NCI-H226 (cell line): ENCODE data around the gene CYS1.
"Not testable (repeated sequence)": the region's sequence is repeated elsewhere in the genome, so short reads cannot be mapped to it uniquely, and the experiment has no call there.

Experiments
- DNase-seq: peaks from one replicate; pipeline ENCODE4 v3.0.0-alpha.2; 2015

The CYS1 gene

GRCh38 chr2:10091889-10092244 lies 11.7 kb upstream of the CYS1 start:
- DNase-seq = not testable (repeated sequence)

DNA sequence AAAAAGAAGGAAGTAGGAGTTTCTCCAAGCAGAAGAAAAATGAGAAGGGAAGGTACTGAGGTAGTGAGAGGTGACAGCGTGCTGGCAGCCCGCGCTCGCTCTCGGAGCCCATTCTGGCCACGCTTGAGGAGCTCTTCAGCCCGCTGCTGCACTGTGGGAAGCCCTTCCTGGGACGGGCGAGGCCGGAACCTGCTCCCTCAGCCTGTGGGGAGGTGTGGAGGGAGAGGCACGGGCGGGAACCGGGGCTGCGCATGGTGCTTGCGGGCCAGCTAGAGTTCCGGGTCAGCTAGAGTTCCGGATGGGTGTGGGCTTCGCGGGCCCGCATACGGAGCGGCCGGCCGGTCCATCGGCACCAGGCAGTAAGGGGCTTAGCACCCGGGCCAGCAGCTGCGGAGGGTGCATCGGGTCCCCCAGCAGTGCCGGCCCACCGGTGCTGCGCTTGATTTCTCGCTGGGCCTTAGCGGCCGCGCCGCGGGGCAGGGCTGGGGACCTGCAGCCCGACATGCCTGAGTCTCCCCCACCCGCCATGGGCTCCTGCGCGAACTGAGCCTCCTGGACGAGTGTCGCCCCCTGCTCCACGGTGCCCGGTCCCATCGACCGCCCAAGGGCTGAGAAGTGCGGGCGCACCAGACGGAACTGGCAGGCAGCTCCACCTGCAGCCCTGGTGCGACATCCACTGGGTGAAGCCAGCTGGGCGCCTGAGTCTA lies 11.1 kb upstream of the CYS1 start:
- no peak for DNase-seq

DNA sequence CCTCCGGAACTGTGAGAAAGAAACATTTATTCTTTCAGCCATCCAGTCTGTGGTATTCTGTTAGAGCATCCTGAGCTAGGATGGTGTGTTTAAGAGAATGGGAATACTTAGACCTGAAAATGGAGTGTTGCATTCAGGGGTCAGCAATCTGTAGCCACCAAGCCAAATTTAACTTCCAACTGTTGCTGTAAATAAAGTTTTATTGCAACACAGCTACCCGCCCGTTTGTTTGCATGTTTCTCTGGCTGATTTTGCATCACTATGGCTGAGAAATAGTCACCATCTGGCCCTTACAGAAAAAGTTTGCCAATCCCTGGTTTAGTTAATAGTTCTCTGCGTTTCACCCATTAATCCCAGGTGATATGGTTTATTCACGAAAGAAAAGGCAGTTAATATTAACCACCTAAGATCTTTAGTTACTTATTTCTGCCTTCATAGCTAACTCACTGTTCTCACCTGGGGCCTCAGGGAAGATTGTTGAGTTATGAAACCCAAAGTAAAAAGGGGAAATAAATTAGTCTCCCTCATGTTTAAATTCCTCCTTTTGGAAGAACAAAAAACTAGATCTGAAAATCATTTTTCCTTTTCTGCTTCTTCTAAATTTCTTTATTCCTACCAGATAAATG lies 9.5 kb upstream of the CYS1 start:
- no peak for DNase-seq

DNA sequence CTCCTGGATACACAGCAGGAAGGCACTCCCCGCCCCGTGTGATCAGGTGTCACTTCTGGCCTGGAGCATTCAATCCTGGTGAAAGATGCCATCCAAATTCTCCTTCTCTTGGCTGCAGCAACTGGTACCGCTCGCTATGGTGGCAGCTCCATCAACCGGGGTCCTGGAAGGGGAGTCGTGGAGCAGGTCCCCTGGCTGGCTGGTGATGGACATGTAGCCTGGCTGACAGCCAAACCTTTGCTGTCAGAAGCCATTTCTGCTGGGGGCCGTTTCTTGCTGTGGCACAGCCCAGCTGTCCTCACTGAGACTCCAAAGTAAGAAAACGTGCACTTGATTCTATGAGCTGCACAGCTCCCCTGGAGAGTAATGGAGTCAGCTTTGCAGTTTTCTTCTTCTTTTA lies 7.1 kb upstream of the CYS1 start:
- no peak for DNase-seq

DNA sequence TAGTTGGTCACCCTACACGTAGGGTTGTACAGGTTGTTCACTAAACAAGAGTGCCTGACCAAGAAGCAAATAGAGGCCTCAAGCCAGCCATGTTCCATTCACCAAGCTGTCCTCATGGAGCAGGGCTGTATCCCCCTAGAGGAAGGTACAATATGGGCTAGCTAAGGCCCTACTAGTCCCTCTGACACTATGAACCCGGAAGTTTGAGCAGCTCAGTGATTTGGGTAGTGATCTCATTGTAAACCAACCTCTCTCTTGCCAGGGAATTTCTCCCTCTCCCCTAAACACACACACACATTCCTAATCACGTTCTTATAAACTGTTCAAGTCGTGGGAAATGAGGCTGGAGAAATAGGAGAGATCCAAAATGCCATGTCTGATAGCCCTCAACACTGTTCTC lies 6.7 kb upstream of the CYS1 start:
- DNase-seq = no peak

DNA sequence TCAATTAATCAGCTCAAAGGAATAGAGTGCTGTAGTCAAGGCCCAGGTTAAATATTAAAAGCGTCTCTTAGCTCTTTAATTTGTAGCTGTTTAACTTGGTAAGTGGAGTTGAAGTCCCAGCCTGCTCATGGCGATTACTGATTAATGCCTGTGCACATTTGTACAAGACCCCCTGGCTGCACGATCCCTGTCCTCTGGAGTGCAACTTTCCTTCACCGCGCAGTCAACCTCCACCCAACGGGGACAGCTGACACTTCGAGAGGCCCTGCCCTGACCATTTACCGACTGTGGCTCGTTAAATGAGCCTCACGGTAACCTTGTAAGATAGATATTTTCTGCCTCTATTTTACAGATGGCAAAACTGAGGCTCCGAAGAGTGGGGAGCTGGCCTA lies 5.5 kb upstream of the CYS1 start:
- DNase-seq = no peak

GRCh38 chr2:10085043-10085667 lies 4.9 kb upstream of the CYS1 start:
- no peak for DNase-seq

DNA sequence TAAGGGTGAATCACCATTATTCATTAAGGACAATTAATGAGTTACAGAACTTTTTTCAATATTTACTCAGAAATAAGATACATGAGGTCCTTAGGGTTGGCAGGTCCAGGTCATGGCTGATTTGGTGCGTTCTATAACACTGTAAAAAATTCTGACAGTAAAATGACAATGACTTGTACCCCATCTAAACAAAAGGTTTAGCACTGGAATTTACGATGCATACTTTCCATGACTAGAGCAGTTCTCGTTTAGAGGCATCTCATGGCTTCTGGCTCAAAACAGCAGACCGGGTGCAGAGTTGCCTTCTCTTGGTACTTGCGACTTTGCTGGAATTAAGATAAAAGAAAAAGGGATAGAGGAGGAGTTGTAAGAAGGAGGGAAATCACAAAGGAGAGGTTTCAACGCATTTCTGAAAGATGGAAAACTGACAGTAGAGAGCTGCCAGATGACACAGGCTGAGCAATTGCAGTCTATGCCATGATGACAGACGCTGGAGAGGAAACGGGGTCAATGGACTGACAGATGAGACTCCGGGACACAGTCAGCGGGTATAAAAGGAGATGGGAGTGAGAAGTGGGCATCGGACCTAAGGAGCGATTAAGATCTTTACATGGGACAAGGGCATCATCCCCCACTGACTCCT lies 4.1 kb upstream of the CYS1 start:
- DNase-seq = no peak

- no peak for DNase-seq
Observed at GRCh38 chr2:10083692-10084211, 3.5 kb upstream of the CYS1 start.

DNA sequence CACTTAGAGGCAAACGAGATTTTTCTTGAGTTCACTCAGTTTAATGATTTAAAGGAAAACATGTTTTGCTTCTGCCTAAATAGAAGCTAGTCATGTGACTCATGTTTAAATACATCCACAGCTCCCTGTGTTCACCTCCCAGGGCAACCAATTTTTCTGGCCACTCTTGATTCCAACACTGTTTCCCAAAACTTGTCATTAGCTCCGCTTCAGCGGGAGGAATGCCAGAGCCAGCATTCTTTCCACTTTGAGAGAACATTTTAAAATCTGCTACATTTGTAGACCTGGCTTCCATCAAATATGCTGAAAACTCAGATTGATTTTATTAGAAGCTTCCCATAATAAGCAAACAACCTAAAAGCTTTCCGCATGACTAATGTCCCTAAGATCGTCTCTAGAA lies 2.8 kb upstream of the CYS1 start:
- DNase-seq = no peak

DNA sequence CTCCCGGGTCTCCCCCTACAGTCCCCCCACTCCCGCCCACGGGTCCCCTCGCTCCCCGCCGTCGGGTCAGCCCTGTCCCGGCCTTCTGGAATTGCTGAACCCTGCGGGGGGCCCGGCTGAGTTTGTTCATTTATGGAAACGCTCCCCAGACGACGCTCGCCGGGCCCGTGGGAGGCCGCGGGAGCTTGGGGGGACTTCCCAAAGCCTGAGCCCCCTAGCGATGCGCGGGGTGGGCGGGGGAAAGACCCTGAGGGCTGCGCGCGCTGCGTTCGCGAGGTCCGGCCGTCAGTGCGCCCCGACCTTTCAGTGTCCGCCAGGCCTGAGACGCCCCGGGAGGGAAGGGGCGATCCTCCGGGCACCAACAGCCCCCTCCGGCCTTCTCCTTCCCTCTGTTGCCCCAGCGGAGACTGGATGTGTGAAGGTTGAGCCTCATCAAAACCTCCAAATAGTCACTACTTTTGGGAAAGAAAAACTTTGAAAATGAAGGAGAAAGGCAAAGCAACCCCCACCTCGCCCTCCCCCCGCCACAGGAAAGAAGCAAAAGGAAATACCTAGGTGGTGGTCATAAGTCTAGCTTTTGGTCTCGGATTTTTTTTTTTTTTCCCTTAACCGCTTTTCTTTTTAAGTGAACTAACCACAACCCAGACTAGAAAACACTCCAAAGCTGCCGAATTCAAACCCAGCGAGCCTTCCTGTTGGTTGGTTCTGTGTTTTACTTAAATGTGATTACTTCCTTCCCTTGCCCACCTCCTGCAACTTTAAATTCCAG lies 509 bp upstream of the CYS1 start:
- DNase-seq = no peak

GRCh38 chr2:10079266-10079869 lies 843 bp downstream of the CYS1 start:
- peak; percentile 40 for DNase-seq

GRCh38 chr2:10078704-10079265 lies 1.4 kb downstream of the CYS1 start:
- DNase-seq = no peak

DNA sequence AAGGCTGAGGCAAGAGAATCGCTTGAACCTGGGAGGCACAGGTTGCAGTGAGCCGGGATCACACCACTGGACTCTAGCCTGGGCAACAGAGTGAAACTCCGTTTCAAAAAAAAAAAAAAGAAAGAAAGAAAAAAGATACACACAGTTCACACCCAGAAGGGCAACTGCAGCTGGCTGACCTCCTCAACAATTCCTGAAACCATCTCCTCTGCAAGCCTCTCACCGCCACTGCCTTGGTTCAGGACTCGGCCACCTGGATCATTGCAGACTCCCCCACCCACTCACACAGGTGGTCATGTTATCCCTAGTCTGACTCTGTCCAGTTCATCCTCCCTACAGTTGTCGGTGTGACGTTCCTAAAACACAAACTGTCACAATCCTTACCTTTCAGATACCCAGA lies 2.2 kb downstream of the CYS1 start:
- DNase-seq = no peak

DNA sequence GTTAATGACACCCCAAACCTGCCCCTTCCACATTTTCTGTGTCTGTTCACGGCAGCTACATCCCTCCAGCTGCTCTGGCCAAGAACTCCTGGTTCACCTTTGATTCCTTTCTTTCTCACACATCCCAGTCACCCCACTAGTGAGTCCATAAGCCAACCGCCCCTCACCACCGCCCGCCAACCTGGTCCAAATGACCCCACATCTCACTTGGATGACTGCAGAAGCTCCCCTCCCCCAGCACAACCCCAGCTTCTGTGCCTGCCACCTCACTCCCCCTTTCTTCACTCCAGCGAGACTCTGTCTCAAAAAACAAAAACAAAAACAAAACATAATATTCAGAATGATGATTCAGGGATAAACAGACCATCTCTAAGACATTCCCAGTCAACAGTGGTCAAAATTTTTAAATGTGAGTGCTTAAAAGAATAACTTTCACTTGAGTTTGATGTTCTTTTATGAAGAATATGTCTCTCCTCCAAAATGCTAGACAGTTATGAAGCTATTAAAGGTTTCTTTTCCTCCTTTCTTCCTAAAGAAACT lies 3.2 kb downstream of the CYS1 start:
- DNase-seq = no peak

- DNase-seq = no peak
Observed at GRCh38 chr2:10076511-10076910, 3.7 kb downstream of the CYS1 start.

GRCh38 chr2:10075571-10076209 lies 4.5 kb downstream of the CYS1 start:
- DNase-seq = no peak

DNA sequence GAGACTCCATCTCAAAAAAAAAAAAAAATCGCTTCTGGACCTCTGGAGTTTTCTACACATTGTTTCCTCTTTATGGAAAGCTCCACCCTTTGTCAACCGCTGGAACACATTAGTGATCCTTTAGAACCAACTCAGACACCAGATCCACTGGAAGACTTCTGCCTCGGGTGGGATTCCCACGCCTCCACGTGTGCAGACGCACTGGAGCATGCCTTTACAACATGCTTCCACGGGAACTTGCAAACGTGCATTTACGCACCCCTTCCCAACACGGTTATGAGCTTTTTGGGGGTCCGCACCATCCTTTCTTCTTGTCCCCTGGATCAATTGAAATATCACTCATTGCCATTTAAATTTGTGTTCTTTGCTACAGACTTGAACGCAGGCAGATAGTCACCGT lies 5.1 kb downstream of the CYS1 start:
- DNase-seq = no peak

- no peak for DNase-seq
Observed at GRCh38 chr2:10073706-10074105, 6.5 kb downstream of the CYS1 start.

DNA sequence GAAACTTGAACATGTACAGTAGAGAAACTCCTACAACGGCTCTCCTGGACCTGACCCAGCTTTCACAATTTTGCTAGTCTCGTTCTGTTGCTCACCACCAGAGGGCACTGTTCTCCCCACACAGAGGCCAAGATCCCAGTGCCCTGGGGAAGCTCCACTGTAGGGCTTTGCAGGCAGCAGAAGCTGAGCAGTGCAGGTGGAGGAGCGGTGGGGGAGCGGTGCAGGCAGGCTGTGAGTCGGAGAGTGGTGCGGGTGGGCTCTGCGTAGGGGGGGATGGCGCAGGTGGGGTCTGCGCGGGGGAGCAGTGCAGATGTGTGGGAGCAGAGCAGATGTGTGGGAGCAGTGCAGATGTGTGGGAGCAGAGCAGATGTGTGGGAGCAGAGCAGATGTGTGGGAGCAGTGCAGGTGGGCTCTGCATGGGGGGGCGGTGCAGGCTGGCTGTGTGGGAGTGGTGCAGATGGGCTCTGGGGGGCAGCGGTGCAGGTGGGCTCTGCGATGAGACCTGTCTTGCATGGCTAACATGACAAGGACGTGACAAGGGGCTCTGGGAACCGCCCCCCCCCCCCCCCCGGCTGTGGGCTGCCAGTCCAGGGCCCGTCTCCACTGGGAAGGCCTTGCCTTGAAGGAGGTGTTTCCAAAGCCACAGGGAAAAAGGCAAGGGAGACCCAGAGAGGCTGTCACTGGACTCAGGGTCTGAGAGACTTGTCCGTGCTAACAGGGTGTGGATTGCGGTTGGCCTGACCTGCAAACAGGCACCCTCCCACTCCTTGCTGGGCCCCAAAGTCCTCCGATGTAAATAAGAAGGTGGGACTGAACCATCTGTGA lies 7.3 kb downstream of the CYS1 start:
- DNase-seq = peak; percentile 76

DNA sequence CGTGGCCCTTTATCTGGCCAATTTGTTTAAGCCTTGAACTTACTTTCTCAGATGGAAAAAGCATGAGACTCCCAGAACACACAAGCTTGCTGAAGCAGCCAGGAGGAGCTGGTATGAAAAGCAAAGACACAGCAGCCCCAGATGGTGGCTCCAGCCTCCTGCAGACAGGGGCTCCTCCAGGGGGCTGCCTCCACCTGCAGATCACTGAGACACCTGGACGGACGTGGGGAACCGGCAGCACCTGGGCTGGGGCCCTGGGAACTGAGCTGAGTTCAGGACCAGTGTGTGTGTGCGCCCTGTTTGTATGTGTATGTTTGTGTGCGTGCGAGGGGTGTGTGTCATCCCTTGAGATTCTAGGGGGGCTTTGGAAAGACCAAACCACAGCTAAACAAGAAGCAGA lies 8.6 kb downstream of the CYS1 start:
- no peak for DNase-seq
